ENCODE results near the gene TREM2.
"Not testable (repeated sequence)": the region's sequence is repeated elsewhere in the genome, so short reads cannot be mapped to it uniquely, and the experiment has no call there.

Gene TREM2

GRCh38 chr6:41191569-41191968 lies 28.7 kb upstream of the TREM2 start:
- peaks cover 0 to 3% (median 0%) of the 10 kb centered on the region in 4 experiments for H3K4me1 ChIP-seq (ENCODE audit: control extremely low read depth in 1 of 4, control insufficient read depth in 4 of 4, insufficient read depth in 4 of 4, low read length in 3 of 4)
- ChIA-PET POLR2A (interaction anchor here (0.9 to 1.1 kb wide), 2 partner anchors 9 kb away, joined by 3 to 4 read pairs; partner anchors contain the start of gene TREML2), CTCF (interaction anchor here (0.8 to 2.0 kb wide), 9 partner anchors 9 to 128 kb away, joined by 3 to 8 read pairs (median 4); partner anchors contain the start of gene TREML2)
- H3K27me3 ChIP-seq (replicated peaks in 2 of 5; ENCODE audit: control insufficient read depth in 4 of 5, insufficient read depth in 5 of 5, low read length in 4 of 5) = no peaks in the 10 kb centered on the region
- DNase-seq = peak; percentile 30 to 46 (median 45)
- H3K36me3 ChIP-seq (ENCODE audit: control insufficient read depth in 4 of 4, insufficient read depth in 4 of 4, low read length in 3 of 4) = peaks cover 0 to 19% (median 8%) of the 10 kb centered on the region in 4 experiments
- H3K4me3 ChIP-seq (ENCODE audit: control insufficient read depth in 1 of 7, extremely low read depth in 1 of 7, insufficient read depth in 4 of 7, low read depth in 2 of 7, low read length in 6 of 7) = no peak overlapping the region
- 29% methylated on average over 5 of the region's 6 CpGs for whole genome bisulfite sequencing (ENCODE audit: insufficient coverage)
- H3K9me3 ChIP-seq (ENCODE audit: control extremely low read depth in 1 of 5, control insufficient read depth in 4 of 5, insufficient read depth in 2 of 5, low read depth in 1 of 5, low read length in 4 of 5) = peaks cover 0 to 14% (median 9%) of the 10 kb centered on the region in 5 experiments
- H3K27ac ChIP-seq (ENCODE audit: insufficient read depth in 1 of 2, low read depth in 1 of 2, low read length in 2 of 2, poor library complexity in 1 of 2, severe bottlenecking in 2 of 2) = no peak overlapping the region

GRCh38 chr6:41190791-41191190 lies 27.9 kb upstream of the TREM2 start:
- Histone ChIP-seq H3K27me3 (replicated peaks in 2 of 5; ENCODE audit: control insufficient read depth in 4 of 5, insufficient read depth in 5 of 5, low read length in 4 of 5) (no peaks in the 10 kb centered on the region), H3K4me1 (ENCODE audit: control extremely low read depth in 1 of 4, control insufficient read depth in 4 of 4, insufficient read depth in 4 of 4, low read length in 3 of 4) (peaks cover 0 to 11% (median 0%) of the 10 kb centered on the region in 4 experiments), H3K27ac (ENCODE audit: insufficient read depth in 1 of 2, low read depth in 1 of 2, low read length in 2 of 2, poor library complexity in 1 of 2, severe bottlenecking in 2 of 2) (no peak overlapping the region), H3K36me3 (ENCODE audit: control insufficient read depth in 4 of 4, insufficient read depth in 4 of 4, low read length in 3 of 4) (peaks cover 0 to 19% (median 8%) of the 10 kb centered on the region in 4 experiments), H3K9me3 (ENCODE audit: control extremely low read depth in 1 of 5, control insufficient read depth in 4 of 5, insufficient read depth in 2 of 5, low read depth in 1 of 5, low read length in 4 of 5) (peaks cover 0 to 14% (median 9%) of the 10 kb centered on the region in 5 experiments), H3K4me3 (ENCODE audit: control insufficient read depth in 1 of 7, extremely low read depth in 1 of 7, insufficient read depth in 4 of 7, low read depth in 2 of 7, low read length in 6 of 7) (no peak overlapping the region)
- ChIA-PET POLR2A (no interaction called here), CTCF (interaction anchor here (0.8 to 3.9 kb wide), 6 partner anchors 11 to 142 kb away, joined by 3 to 19 read pairs (median 4); partner anchors contain the start of gene TREML2)
- DNase-seq = no peak
- WGBS (ENCODE audit: insufficient coverage) = 100% methylated on average over 3 of the region's 3 CpGs

GRCh38 chr6:41189967-41190366 lies 27.1 kb upstream of the TREM2 start:
- ChIA-PET POLR2A (no interaction called here), CTCF (interaction anchor here (0.7 to 3.9 kb wide), 6 partner anchors 11 to 143 kb away, joined by 3 to 19 read pairs (median 4); partner anchors contain the start of gene TREML2)
- WGBS (ENCODE audit: insufficient coverage) = 100% methylated on average over 1 of the region's 2 CpGs
- peaks cover 0 to 14% (median 9%) of the 10 kb centered on the region in 5 experiments for H3K9me3 ChIP-seq (ENCODE audit: control extremely low read depth in 1 of 5, control insufficient read depth in 4 of 5, insufficient read depth in 2 of 5, low read depth in 1 of 5, low read length in 4 of 5)
- no peak overlapping the region for H3K4me3 ChIP-seq (ENCODE audit: control insufficient read depth in 1 of 7, extremely low read depth in 1 of 7, insufficient read depth in 4 of 7, low read depth in 2 of 7, low read length in 6 of 7)
- no peak overlapping the region for H3K27ac ChIP-seq (ENCODE audit: insufficient read depth in 1 of 2, low read depth in 1 of 2, low read length in 2 of 2, poor library complexity in 1 of 2, severe bottlenecking in 2 of 2)
- H3K36me3 ChIP-seq (ENCODE audit: control insufficient read depth in 4 of 4, insufficient read depth in 4 of 4, low read length in 3 of 4) = peaks cover 0 to 16% (median 7%) of the 10 kb centered on the region in 4 experiments
- peaks cover 0 to 14% (median 0%) of the 10 kb centered on the region in 4 experiments for H3K4me1 ChIP-seq (ENCODE audit: control extremely low read depth in 1 of 4, control insufficient read depth in 4 of 4, insufficient read depth in 4 of 4, low read length in 3 of 4)
- H3K27me3 ChIP-seq (replicated peaks in 2 of 5; ENCODE audit: control insufficient read depth in 4 of 5, insufficient read depth in 5 of 5, low read length in 4 of 5) = no peaks in the 10 kb centered on the region
- DNase-seq = no peak

- H3K27ac ChIP-seq (ENCODE audit: insufficient read depth in 1 of 2, low read depth in 1 of 2, low read length in 2 of 2, poor library complexity in 1 of 2, severe bottlenecking in 2 of 2); DNase-seq; POLR2A ChIA-PET; H3K4me3 ChIP-seq (ENCODE audit: control insufficient read depth in 1 of 7, extremely low read depth in 1 of 7, insufficient read depth in 4 of 7, low read depth in 2 of 7, low read length in 6 of 7); H3K27me3 ChIP-seq (replicated peaks in 2 of 5; ENCODE audit: control insufficient read depth in 4 of 5, insufficient read depth in 5 of 5, low read length in 4 of 5); H3K36me3 ChIP-seq (ENCODE audit: control insufficient read depth in 4 of 4, insufficient read depth in 4 of 4, low read length in 3 of 4): not testable (repeated sequence)
- CTCF ChIA-PET = interaction anchor here (0.7 to 3.9 kb wide), 4 partner anchors 12 to 94 kb away, joined by 3 to 19 read pairs (median 7); partner anchors contain the start of gene TREML2
- Histone ChIP-seq H3K9me3 (ENCODE audit: control extremely low read depth in 1 of 5, control insufficient read depth in 4 of 5, insufficient read depth in 2 of 5, low read depth in 1 of 5, low read length in 4 of 5) (peaks cover 0 to 14% (median 9%) of the 10 kb centered on the region in 5 experiments), H3K4me1 (ENCODE audit: control extremely low read depth in 1 of 4, control insufficient read depth in 4 of 4, insufficient read depth in 4 of 4, low read length in 3 of 4) (peaks cover 0 to 14% (median 0%) of the 10 kb centered on the region in 4 experiments)
Observed at GRCh38 chr6:41189046-41189445, 26.1 kb upstream of the TREM2 start.

- WGBS (ENCODE audit: insufficient coverage) = 99% methylated on average over 6 of the region's 8 CpGs
- Histone ChIP-seq H3K4me3 (ENCODE audit: control insufficient read depth in 1 of 7, extremely low read depth in 1 of 7, insufficient read depth in 4 of 7, low read depth in 2 of 7, low read length in 6 of 7) (no peak overlapping the region), H3K9me3 (ENCODE audit: control extremely low read depth in 1 of 5, control insufficient read depth in 4 of 5, insufficient read depth in 2 of 5, low read depth in 1 of 5, low read length in 4 of 5) (peaks cover 0 to 14% (median 9%) of the 10 kb centered on the region in 5 experiments), H3K36me3 (ENCODE audit: control insufficient read depth in 4 of 4, insufficient read depth in 4 of 4, low read length in 3 of 4) (peaks cover 0 to 9% (median 3%) of the 10 kb centered on the region in 4 experiments), H3K27me3 (replicated peaks in 2 of 5; ENCODE audit: control insufficient read depth in 4 of 5, insufficient read depth in 5 of 5, low read length in 4 of 5) (no peaks in the 10 kb centered on the region), H3K4me1 (ENCODE audit: control extremely low read depth in 1 of 4, control insufficient read depth in 4 of 4, insufficient read depth in 4 of 4, low read length in 3 of 4) (peaks cover 0 to 15% (median under 1%) of the 10 kb centered on the region in 4 experiments), H3K27ac (ENCODE audit: insufficient read depth in 1 of 2, low read depth in 1 of 2, low read length in 2 of 2, poor library complexity in 1 of 2, severe bottlenecking in 2 of 2) (no peak overlapping the region)
- POLR2A ChIA-PET = no interaction called here
- DNase-seq = no peak
- CTCF ChIA-PET = interaction anchor here (0.8 to 3.9 kb wide), 6 partner anchors 9 to 90 kb away, joined by 3 to 19 read pairs (median 4); partner anchors contain the start of genes TREML1 and TREML2
Observed at GRCh38 chr6:41187924-41188886, 25.3 kb upstream of the TREM2 start.

- peaks cover 4 to 26% (median 9%) of the 10 kb centered on the region in 4 experiments for H3K4me1 ChIP-seq (ENCODE audit: control extremely low read depth in 1 of 4, control insufficient read depth in 4 of 4, insufficient read depth in 4 of 4, low read length in 3 of 4)
- H3K27ac ChIP-seq (ENCODE audit: insufficient read depth in 1 of 2, low read depth in 1 of 2, low read length in 2 of 2, poor library complexity in 1 of 2, severe bottlenecking in 2 of 2) = no peak overlapping the region
- WGBS (ENCODE audit: insufficient coverage) = 96% methylated on average over 4 of the region's 10 CpGs
- ChIA-PET POLR2A (no interaction called here), CTCF (no interaction called here)
- H3K27me3 ChIP-seq (replicated peaks in 2 of 5; ENCODE audit: control insufficient read depth in 4 of 5, insufficient read depth in 5 of 5, low read length in 4 of 5) = no peaks in the 10 kb centered on the region
- DNase-seq = no peak
- peaks cover 0 to under 1% (median 0%) of the 10 kb centered on the region in 4 experiments for H3K36me3 ChIP-seq (ENCODE audit: control insufficient read depth in 4 of 4, insufficient read depth in 4 of 4, low read length in 3 of 4)
- H3K4me3 ChIP-seq (ENCODE audit: control insufficient read depth in 1 of 7, extremely low read depth in 1 of 7, insufficient read depth in 4 of 7, low read depth in 2 of 7, low read length in 6 of 7) = no peak overlapping the region
- H3K9me3 ChIP-seq (ENCODE audit: control extremely low read depth in 1 of 5, control insufficient read depth in 4 of 5, insufficient read depth in 2 of 5, low read depth in 1 of 5, low read length in 4 of 5) = peaks cover 0 to 14% (median 9%) of the 10 kb centered on the region in 5 experiments
Observed at GRCh38 chr6:41186031-41186562, 23.2 kb upstream of the TREM2 start.
